Gastrocnemius medialis (tissue), 4 donors: ENCODE measurements around the gene NPAS4. TPM values are rescaled to one million over a fixed set of nuclear protein-coding genes. Genes with fewer than 3 reads are reported as not detected.
A peak's percentile ranks its signal among the peaks of the same experiment; 100 is the strongest.

Experiments used
- ATAC-seq, 2 donors: fragments of 150-250 bp; one replicate each; pipeline ENCODE4 v1.9.1; 2016
- DNase-seq, 2 donors: peaks; one replicate each; pipeline ENCODE4 v3.0.0-alpha.2; 2019
- H3K27ac ChIP-seq, 4 donors: fragments of 200-600 bp; sonication (generic); 1 replicate in 1 of 4; 2 replicates in 3 of 4; pipeline ENCODE4 v1.5.1; 2016 to 2018; ENCODE audit warnings: mild to moderate bottlenecking in 2 of 4, moderate library complexity in 1 of 4
- H3K27me3 ChIP-seq, 3 donors: fragments of 200-600 bp; sonication (generic) in 2 of 3; 1 replicate in 1 of 3; 2 replicates in 2 of 3; pipeline versions ENCODE4 v1.5.1 to v1.6.0; 2016 to 2019; ENCODE audit warnings: mild to moderate bottlenecking in 1 of 3, moderate library complexity in 1 of 3
- H3K36me3 ChIP-seq, 2 donors: fragments of 200-600 bp; sonication (generic) in 1 of 2; one replicate each; pipeline ENCODE4 v1.5.1; 2017 to 2018
- H3K4me1 ChIP-seq, 2 donors: fragments of 200-600 bp; sonication (generic) in 1 of 2; one replicate each; pipeline ENCODE4 v1.5.1; 2016 to 2017; ENCODE audit warnings: mild to moderate bottlenecking in 2 of 2
- H3K4me3 ChIP-seq, 4 donors: fragments of 200-600 bp; sonication (generic) in 3 of 4; 1 replicate in 1 of 4; 2 replicates in 3 of 4; pipeline ENCODE4 v1.5.1; 2016 to 2019; ENCODE audit warnings: mild to moderate bottlenecking in 2 of 4
- H3K9me3 ChIP-seq, 3 donors: fragments of 200-600 bp; sonication (generic) in 2 of 3; 1 replicate in 1 of 3; 2 replicates in 2 of 3; pipeline ENCODE4 v1.5.1; 2016 to 2019
- CTCF ChIP-seq, 5 experiments: fragments of 450-650 bp in 3 of 5; fragments of 200-600 bp in 2 of 5; sonication (generic) in 2 of 5; IDR thresholded peaks in 4 of 5; conservative IDR thresholded peaks in 1 of 5; 1 replicate in 4 of 5; 2 replicates in 1 of 5; pipeline ENCODE4 v1.5.1; 2016 to 2019; ENCODE audit warnings: antibody characterized with exemption in 5 of 5, mild to moderate bottlenecking in 3 of 5, moderate library complexity in 3 of 5
- POLR2A ChIP-seq, 2 donors: fragments of 450-650 bp; IDR thresholded peaks; one replicate each; pipeline ENCODE4 v1.6.1; 2017; ENCODE audit warnings: antibody characterized with exemption in 2 of 2, mild to moderate bottlenecking in 2 of 2, moderate library complexity in 2 of 2
- in situ Hi-C, 4 donors: fragments of 200-750 bp; cut with MboI; loops; one replicate each; pipeline versions ENCODE4 v1.15.0 to v1.8.0; 2017; ENCODE audit warnings: low sequenced_read_pairs in 4 of 4
- intact Hi-C: fragments of 100-400 bp; cut with DNase I; formaldehyde crosslinking; loops from one replicate; pipeline ENCODE4 v1.15.1; 2023; ENCODE audit warnings: low total_unique reads
- total RNA-seq, 4 donors: library from RNA; depleted of rRNA; stranded (reverse); fragments of >200 nt; gene quantifications; one replicate each; pipeline versions ENCODE4 v1.1.0 to v1.2.3, GENCODE V29; 2016

The NPAS4 gene
- total RNA-seq, 4 donors from 2014 or later = not detected

- in situ Hi-C loops (no loop called here), intact Hi-C loops (loop anchor here (2.0 to 5.0 kb wide), 2 partner anchors 43 to 170 kb away; partner anchors contain the start of genes BBS1 and RBM4)
- no peaks in the 10 kb centered on the region for H3K9me3 ChIP-seq
- no peak for TF ChIP-seq CTCF (IDR thresholded peaks at IDR 0.05 in 4 of 5, conservative IDR thresholded peaks at IDR 0.05 in 1 of 5)
- TF ChIP-seq POLR2A (IDR thresholded peaks at IDR 0.05) = no peak
- H3K27ac ChIP-seq = peak overlapping the region in 3 of 4 donors; percentile 46 to 73 (median 68)
- H3K4me3 ChIP-seq = peak overlapping the region; percentile 61 to 75 (median 70)
- peaks cover 6 to 10% of the 10 kb centered on the region in 2 donors for H3K4me1 ChIP-seq
- peaks cover 0 to 21% of the 10 kb centered on the region in 2 donors for H3K36me3 ChIP-seq
- no peak for DNase-seq
- no peak for ATAC-seq
- no peaks in the 10 kb centered on the region for H3K27me3 ChIP-seq
These were observed 46.9 kb downstream of the NPAS4 start for GRCh38 chr11:66467756-66468155.

GRCh38 chr11:66468691-66469090 is 47.9 kb downstream of the NPAS4 start:
- peaks cover 6 to 10% of the 10 kb centered on the region in 2 donors for H3K4me1 ChIP-seq
- H3K4me3 ChIP-seq = no peak overlapping the region
- intact Hi-C loops = loop anchor here (5.0 kb wide), 1 partner anchor 169 kb away; the partner anchor contains the start of gene RBM4
- DNase-seq = no peak
- TF ChIP-seq POLR2A (IDR thresholded peaks at IDR 0.05) (no peak), CTCF (IDR thresholded peaks at IDR 0.05 in 4 of 5, conservative IDR thresholded peaks at IDR 0.05 in 1 of 5) (no peak)
- ATAC-seq = no peak
- no peak overlapping the region for H3K27ac ChIP-seq
- no peaks in the 10 kb centered on the region for H3K9me3 ChIP-seq
- in situ Hi-C loops = no loop called here
- H3K36me3 ChIP-seq = peaks cover 0 to 30% of the 10 kb centered on the region in 2 donors
- H3K27me3 ChIP-seq = no peaks in the 10 kb centered on the region

- ATAC-seq = no peak
- Histone ChIP-seq H3K9me3 (no peaks in the 10 kb centered on the region), H3K4me3 (no peak overlapping the region), H3K27ac (no peak overlapping the region), H3K4me1 (peaks cover 6 to 10% of the 10 kb centered on the region in 2 donors), H3K27me3 (no peaks in the 10 kb centered on the region), H3K36me3 (peaks cover 0 to 37% of the 10 kb centered on the region in 2 donors)
- DNase-seq = no peak
- intact Hi-C loops = loop anchor here (5.0 kb wide), 1 partner anchor 168 kb away; the partner anchor contains the start of gene RBM4
- TF ChIP-seq POLR2A (IDR thresholded peaks at IDR 0.05) = no peak
- no peak for TF ChIP-seq CTCF (IDR thresholded peaks at IDR 0.05 in 4 of 5, conservative IDR thresholded peaks at IDR 0.05 in 1 of 5)
- in situ Hi-C loops = no loop called here
These were observed 48.6 kb downstream of the NPAS4 start for GRCh38 chr11:66469441-66469840.

GRCh38 chr11:66470015-66470414 is 49.2 kb downstream of the NPAS4 start:
- ATAC-seq (no peak), DNase-seq (no peak)
- in situ Hi-C loops = no loop called here
- Histone ChIP-seq H3K36me3 (peaks cover 0 to 43% of the 10 kb centered on the region in 2 donors), H3K27me3 (no peaks in the 10 kb centered on the region), H3K9me3 (no peaks in the 10 kb centered on the region), H3K4me3 (no peak overlapping the region), H3K4me1 (peaks cover 6 to 10% of the 10 kb centered on the region in 2 donors), H3K27ac (no peak overlapping the region)
- no peak for TF ChIP-seq POLR2A (IDR thresholded peaks at IDR 0.05)
- no peak for TF ChIP-seq CTCF (IDR thresholded peaks at IDR 0.05 in 4 of 5, conservative IDR thresholded peaks at IDR 0.05 in 1 of 5)
- intact Hi-C loops = no loop called here

GRCh38 chr11:66471142-66471541 is 50.3 kb downstream of the NPAS4 start:
- peaks cover 0 to 50% of the 10 kb centered on the region in 2 donors for H3K36me3 ChIP-seq

More at GRCh38 chr11:66471142-66471541, 50.3 kb downstream of the NPAS4 start:
- DNase-seq (no peak), ATAC-seq (no peak)
- no peaks in the 10 kb centered on the region for H3K27me3 ChIP-seq
- peaks cover 6% of the 10 kb centered on the region in 2 donors for H3K4me1 ChIP-seq
- TF ChIP-seq CTCF (IDR thresholded peaks at IDR 0.05 in 4 of 5, conservative IDR thresholded peaks at IDR 0.05 in 1 of 5) (no peak), POLR2A (IDR thresholded peaks at IDR 0.05) (no peak)
- no peak overlapping the region for H3K27ac ChIP-seq
- no peak overlapping the region for H3K4me3 ChIP-seq
- intact Hi-C loops = no loop called here
- no peaks in the 10 kb centered on the region for H3K9me3 ChIP-seq
- in situ Hi-C loops = no loop called here
